ENCODE data around the gene KIFC1. TPM values are rescaled to one million over a fixed set of nuclear protein-coding genes. Genes with fewer than 3 reads are reported as not detected.
"Not testable (repeated sequence)": the region's sequence is repeated elsewhere in the genome, so short reads cannot be mapped to it uniquely, and the experiment has no call there.

Gene KIFC1
- total RNA-seq, 6 experiments from 2014 or later, result 20.6 to 43.5 (median 38.6) TPM

DNA sequence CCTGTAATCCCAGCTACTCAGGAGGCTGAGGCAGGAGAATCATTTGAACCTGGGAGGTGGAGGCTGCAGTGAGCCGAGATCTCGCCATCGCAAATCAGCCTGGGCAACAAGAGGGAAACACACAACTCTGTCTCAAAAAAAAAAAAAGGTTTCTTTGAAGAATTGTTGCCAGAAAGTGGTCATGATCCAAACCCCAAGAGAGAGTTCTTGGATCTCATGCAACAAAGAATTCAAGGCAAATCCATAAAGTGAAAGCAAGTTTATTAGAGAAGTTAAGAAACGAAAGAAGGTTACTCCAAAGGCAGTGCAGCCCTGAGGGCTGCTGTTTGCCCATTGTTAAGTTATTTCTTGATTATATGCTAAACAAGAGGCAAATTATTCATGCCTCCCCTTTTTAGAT is 14.5 kb upstream of the KIFC1 start:
- H3K4me3 Mint-ChIP-seq, result no peak overlapping the region
- H3K27ac Mint-ChIP-seq, result no peak overlapping the region
- DNase-seq, result no peak
- H3K36me3 Mint-ChIP-seq (ENCODE audit: low read depth), result no peaks in the 10 kb centered on the region
- peaks cover 20% of the 10 kb centered on the region for H3K27me3 Mint-ChIP-seq (ENCODE audit: insufficient read depth)
- H3K9me3 Mint-ChIP-seq, result no peaks in the 10 kb centered on the region
- TF ChIP-seq, protein P1, sequence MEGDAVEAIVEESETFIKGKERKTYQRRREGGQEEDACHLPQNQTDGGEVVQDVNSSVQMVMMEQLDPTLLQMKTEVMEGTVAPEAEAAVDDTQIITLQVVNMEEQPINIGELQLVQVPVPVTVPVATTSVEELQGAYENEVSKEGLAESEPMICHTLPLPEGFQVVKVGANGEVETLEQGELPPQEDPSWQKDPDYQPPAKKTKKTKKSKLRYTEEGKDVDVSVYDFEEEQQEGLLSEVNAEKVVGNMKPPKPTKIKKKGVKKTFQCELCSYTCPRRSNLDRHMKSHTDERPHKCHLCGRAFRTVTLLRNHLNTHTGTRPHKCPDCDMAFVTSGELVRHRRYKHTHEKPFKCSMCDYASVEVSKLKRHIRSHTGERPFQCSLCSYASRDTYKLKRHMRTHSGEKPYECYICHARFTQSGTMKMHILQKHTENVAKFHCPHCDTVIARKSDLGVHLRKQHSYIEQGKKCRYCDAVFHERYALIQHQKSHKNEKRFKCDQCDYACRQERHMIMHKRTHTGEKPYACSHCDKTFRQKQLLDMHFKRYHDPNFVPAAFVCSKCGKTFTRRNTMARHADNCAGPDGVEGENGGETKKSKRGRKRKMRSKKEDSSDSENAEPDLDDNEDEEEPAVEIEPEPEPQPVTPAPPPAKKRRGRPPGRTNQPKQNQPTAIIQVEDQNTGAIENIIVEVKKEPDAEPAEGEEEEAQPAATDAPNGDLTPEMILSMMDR (IDR thresholded peaks at IDR 0.05), result no peak
- H3K4me1 Mint-ChIP-seq (ENCODE audit: low read depth), result peaks cover 22% of the 10 kb centered on the region

DNA sequence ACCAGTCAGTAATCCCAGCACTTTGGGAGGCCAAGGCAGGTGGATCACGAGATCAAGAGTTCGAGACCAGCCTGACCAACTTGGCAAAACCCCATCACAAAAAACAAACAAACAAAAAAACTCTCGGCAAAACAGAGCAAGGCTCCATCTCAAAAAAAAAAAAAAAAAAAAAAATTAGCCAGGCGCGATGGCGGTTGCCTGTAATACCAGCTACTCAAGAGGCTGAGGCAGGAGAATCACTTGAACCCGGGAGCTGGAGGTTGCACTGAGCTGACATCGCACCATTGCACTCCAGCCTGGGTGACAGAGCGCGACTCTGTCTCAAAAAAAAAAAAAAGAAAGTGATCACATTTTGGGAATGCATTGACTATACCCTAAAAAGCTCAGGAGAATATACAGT is 12.4 kb upstream of the KIFC1 start:
- H3K4me3 Mint-ChIP-seq; H3K36me3 Mint-ChIP-seq (ENCODE audit: low read depth); H3K9me3 Mint-ChIP-seq; DNase-seq; H3K27ac Mint-ChIP-seq: not testable (repeated sequence)
- peaks cover 21% of the 10 kb centered on the region for H3K4me1 Mint-ChIP-seq (ENCODE audit: low read depth)
- H3K27me3 Mint-ChIP-seq (ENCODE audit: insufficient read depth), result peaks cover 16% of the 10 kb centered on the region

DNA sequence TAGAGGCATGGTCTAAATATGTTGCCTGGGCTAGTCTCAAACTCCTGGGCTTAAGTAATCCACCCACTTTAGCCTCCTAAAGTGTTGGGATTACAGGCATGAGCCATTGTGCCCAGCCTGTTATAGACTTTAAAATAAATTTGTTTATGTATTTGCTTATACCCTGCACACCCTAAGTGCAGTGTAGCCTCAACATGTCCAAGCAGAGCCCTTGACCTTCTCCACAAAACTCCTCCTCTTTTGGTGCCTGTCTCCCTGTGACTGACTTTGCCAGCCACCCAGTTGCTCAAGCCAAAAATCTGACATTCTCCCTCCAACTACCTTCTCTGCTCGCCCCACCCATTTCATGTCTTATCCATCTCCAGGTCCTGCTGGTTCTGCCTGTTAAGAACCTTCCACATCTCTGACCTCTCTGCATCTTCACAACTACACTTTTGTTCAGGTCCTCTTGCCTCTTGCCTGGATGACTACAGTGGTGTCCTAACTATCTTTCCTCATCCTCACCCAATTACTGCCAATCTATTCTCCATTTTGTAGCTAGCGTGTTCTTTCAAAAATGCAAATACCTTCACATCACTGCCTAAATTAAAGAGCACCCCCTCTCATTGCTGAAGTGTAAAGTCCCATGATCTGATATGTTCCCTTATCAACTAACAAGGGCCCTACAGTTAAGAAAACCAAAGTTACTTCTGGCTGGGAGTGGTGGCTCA is 11.2 kb upstream of the KIFC1 start:
- Mint-ChIP-seq H3K4me1 (ENCODE audit: low read depth) (peaks cover 15% of the 10 kb centered on the region), H3K36me3 (ENCODE audit: low read depth) (no peaks in the 10 kb centered on the region), H3K9me3 (no peaks in the 10 kb centered on the region), H3K27me3 (ENCODE audit: insufficient read depth) (peaks cover 12% of the 10 kb centered on the region), H3K27ac (no peak overlapping the region), H3K4me3 (no peak overlapping the region)
- TF ChIP-seq, protein P1 (IDR thresholded peaks at IDR 0.05), result no peak
- no peak for DNase-seq

DNA sequence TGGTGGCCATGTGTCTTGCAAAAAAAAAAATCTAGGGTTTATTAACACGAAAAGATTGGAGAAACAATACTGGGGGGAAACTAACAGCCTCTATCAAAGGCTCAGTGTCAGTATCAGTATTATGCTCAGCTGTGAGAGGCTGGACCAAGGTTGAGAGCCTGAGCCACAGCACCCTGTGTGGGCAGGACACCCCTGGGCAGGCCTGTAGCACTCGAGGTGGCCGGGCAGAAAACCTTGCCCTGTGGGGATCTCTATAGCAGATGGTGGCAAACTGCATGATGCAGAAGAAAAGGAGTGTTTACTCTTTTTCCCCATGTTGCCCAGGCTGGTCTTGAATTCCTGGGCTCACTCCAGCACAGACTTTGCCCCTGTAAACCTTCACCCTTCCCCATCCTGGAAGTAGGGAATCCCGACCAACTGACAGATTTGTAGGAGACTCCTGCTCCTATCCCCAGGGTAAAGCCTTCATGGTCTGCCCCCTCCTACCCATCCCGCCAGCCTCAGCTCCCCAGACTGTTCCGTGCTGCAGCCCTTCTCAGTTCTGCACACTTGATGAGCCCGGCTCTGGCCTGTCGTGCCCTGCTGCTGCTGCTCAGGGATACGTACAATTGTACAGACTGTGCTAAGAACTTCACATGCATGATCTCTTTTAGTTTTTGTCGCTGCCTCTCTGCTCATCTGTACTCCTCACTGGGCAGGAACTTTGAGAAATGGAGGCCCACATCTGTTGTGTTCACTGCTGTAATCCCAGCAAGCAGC is 8.0 kb upstream of the KIFC1 start:
- H3K36me3 Mint-ChIP-seq (ENCODE audit: low read depth), result no peaks in the 10 kb centered on the region
- no peak overlapping the region for H3K27ac Mint-ChIP-seq
- DNase-seq, result no peak
- no peaks in the 10 kb centered on the region for H3K9me3 Mint-ChIP-seq
- peaks cover 16% of the 10 kb centered on the region for H3K27me3 Mint-ChIP-seq (ENCODE audit: insufficient read depth)
- no peak overlapping the region for H3K4me3 Mint-ChIP-seq
- TF ChIP-seq, protein P1 (IDR thresholded peaks at IDR 0.05), result no peak
- H3K4me1 Mint-ChIP-seq (ENCODE audit: low read depth), result peaks cover 6% of the 10 kb centered on the region; the same call in 1 of the 2 replicates

DNA sequence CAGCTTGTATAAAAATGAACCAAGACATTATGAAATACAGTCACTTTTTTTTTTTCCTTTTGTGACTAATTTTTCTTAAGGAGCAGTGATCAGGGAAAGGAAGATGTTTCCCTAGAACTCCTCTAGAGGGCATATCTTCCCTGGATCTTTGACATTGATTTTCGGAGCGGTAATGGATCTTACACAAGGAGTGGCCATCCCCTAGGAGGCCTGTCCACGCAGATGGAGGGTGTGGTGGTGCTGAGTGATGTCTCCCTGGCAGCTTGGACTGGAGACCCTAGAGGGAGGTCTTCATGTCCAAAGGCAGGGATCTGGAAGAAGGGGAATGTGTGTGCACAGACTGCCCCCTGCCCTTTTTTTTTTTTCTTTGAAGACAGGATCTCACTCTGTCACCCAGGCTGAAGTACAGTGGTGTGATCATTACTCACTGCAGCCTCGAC is 7.0 kb upstream of the KIFC1 start:
- TF ChIP-seq, protein P1 (IDR thresholded peaks at IDR 0.05), result peak; percentile 76
- H3K4me3 Mint-ChIP-seq, result no peak overlapping the region
- H3K27ac Mint-ChIP-seq, result no peak overlapping the region
- no peaks in the 10 kb centered on the region for H3K36me3 Mint-ChIP-seq (ENCODE audit: low read depth)
- H3K9me3 Mint-ChIP-seq, result no peaks in the 10 kb centered on the region
- H3K27me3 Mint-ChIP-seq (ENCODE audit: insufficient read depth), result peaks cover 16% of the 10 kb centered on the region
- H3K4me1 Mint-ChIP-seq (ENCODE audit: low read depth), result peaks cover 6% of the 10 kb centered on the region; the same call in 1 of the 2 replicates
- DNase-seq, result peak; percentile 58

DNA sequence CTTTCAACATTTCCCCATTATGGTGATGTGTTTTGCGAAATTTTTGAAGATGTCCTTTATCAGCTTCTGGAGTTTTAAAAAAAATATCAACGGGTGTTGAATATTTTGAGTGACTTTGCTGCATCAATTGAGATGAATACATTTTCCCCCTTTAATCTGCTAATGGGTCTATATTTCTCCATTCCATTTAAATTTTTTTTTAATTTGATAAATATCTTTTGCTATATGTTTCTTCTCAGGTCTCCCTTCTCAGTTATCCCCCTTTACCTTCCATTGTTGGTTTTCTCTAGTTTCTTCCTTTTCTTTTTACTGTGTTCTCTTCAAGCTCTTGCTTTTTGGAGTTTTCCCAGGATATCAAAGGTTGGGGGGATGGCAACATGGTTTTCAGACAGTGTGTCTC is 1.4 kb upstream of the KIFC1 start:
- H3K4me1 Mint-ChIP-seq (ENCODE audit: low read depth), result peaks cover 39% of the 10 kb centered on the region
- no peak overlapping the region for H3K4me3 Mint-ChIP-seq
- H3K9me3 Mint-ChIP-seq, result no peaks in the 10 kb centered on the region
- peaks cover 5% of the 10 kb centered on the region; the same call in 1 of the 2 replicates for H3K36me3 Mint-ChIP-seq (ENCODE audit: low read depth)
- peaks cover 4% of the 10 kb centered on the region for H3K27me3 Mint-ChIP-seq (ENCODE audit: insufficient read depth)
- DNase-seq, result no peak
- peak overlapping the region; percentile 94 for H3K27ac Mint-ChIP-seq
- TF ChIP-seq, protein P1 (IDR thresholded peaks at IDR 0.05), result no peak
